A549 (cell line): ENCODE results near the gene CMIP. TPM values are rescaled to one million over a fixed set of nuclear protein-coding genes. Genes with fewer than 3 reads are reported as not detected.

Source experiments
- ATAC-seq, 2 experiments: fragments of 200-7000 bp in 1 of 2; fragments of >200 bp in 1 of 2; cut with Nextera tagmentation in 1 of 2; cut with Tn5 transposase in 1 of 2; 3 replicates each; pipeline versions ENCODE4 v1.8.0 to v1.9.1; 2018 to 2020; ENCODE audit warnings: mild to moderate bottlenecking in 1 of 2, moderate library complexity in 1 of 2
- CTCF ChIA-PET: fragments of 300-600 bp; sonication (Branson Sonifier 250); formaldehyde crosslinking; extraction: SDS; loops from one replicate; lab custom pipeline; 2021; ENCODE audit warnings: antibody characterized with exemption, inconsistent platforms; lab: Yijun Ruan, JAX
- POLR2A ChIA-PET: fragments of 350-600 bp; formaldehyde crosslinking; extraction: SDS; loops from one replicate; lab custom pipeline; 2021; ENCODE audit warnings: antibody characterized with exemption, inconsistent platforms; lab: Yijun Ruan, JAX
- DNase-seq, 2 experiments: peaks; one replicate each; pipeline versions ENCODE4 v3.0.0 to v3.0.0-alpha.2; 2011 to 2016; ENCODE audit warnings: low read depth in 1 of 2, low spot score in 1 of 2
- FAIRE-seq: peaks from 2 replicates; lab custom pipeline; 2011; peaks lifted over from hg19 to GRCh38; lab: Jason Lieb, UNC
- H3K27ac ChIP-seq, 2 experiments: fragments of >200 bp; sonication (Bioruptor Twin); formaldehyde crosslinking; 3 replicates each; pipeline ENCODE4 v1.5.1; 2016 to 2017
- H3K4me1 ChIP-seq: fragments of >200 bp; sonication (Bioruptor Twin); formaldehyde crosslinking; 3 replicates; pipeline ENCODE4 v1.6.1; 2016
- H3K4me2 ChIP-seq: fragments of >200 bp; sonication (Bioruptor Twin); formaldehyde crosslinking; 3 replicates; pipeline ENCODE4 v1.6.1; 2016
- H3K4me3 ChIP-seq: fragments of >200 bp; sonication (Bioruptor Twin); formaldehyde crosslinking; 3 replicates; pipeline ENCODE4 v1.5.1; 2016
- H3K9me3 ChIP-seq: fragments of >200 bp; sonication (Bioruptor Twin); formaldehyde crosslinking; 3 replicates; pipeline ENCODE4 v1.6.1; 2016
- BHLHE40 ChIP-seq: IDR thresholded peaks from 2 replicates; pipeline ENCODE4 v1.6.1; 2012; ENCODE audit warnings: low read depth, low read length, inconsistent platforms
- EHMT2 ChIP-seq: fragments of 200-600 bp; sonication (generic); IDR thresholded peaks from 2 replicates; pipeline ENCODE4 v1.6.1; 2016; ENCODE audit warnings: antibody characterized with exemption, low read depth, mild to moderate bottlenecking, moderate library complexity
- ESRRA ChIP-seq: fragments of 150-350 bp; IDR thresholded peaks from 2 replicates; pipeline ENCODE4 v1.6.1; 2014; ENCODE audit warnings: mild to moderate bottlenecking, low read length, borderline replicate concordance
- FOSB ChIP-seq: fragments of 250-450 bp; sonication (Bioruptor Pico); IDR thresholded peaks from 2 replicates; pipeline ENCODE4 v1.5.0; 2020; ENCODE audit warnings: mild to moderate bottlenecking, moderate library complexity
- FOSL2 ChIP-seq, 2 experiments: fragments of 450-650 bp in 1 of 2; fragments of >200 bp in 1 of 2; sonication (Bioruptor Twin) in 1 of 2; formaldehyde crosslinking; IDR thresholded peaks; 2 replicates each; pipeline versions ENCODE4 v1.5.0 to v1.6.1; 2016 to 2020; ENCODE audit warnings: mild to moderate bottlenecking in 1 of 2, moderate library complexity in 1 of 2
- FOXS1 ChIP-seq: fragments of 250-450 bp; sonication (Bioruptor Pico); IDR thresholded peaks from 2 replicates; pipeline ENCODE4 v1.5.0; 2020; ENCODE audit warnings: mild to moderate bottlenecking, moderate library complexity
- GATA3 ChIP-seq: IDR thresholded peaks from 2 replicates; pipeline ENCODE4 v1.6.1; 2012; ENCODE audit warnings: borderline replicate concordance
- HDAC2 ChIP-seq: fragments of 200-600 bp; sonication (generic); IDR thresholded peaks from 2 replicates; pipeline ENCODE4 v1.6.1; 2016
- HEYL ChIP-seq: fragments of 250-450 bp; sonication (Bioruptor Pico); IDR thresholded peaks from 2 replicates; pipeline ENCODE4 v1.8.0; 2021; ENCODE audit warnings: mild to moderate bottlenecking, moderate library complexity
- HOXB13 ChIP-seq: fragments of 250-450 bp; sonication (Bioruptor Pico); IDR thresholded peaks from 2 replicates; pipeline ENCODE4 v1.5.0; 2020; ENCODE audit warnings: low read depth, mild to moderate bottlenecking, moderate library complexity
- JUNB ChIP-seq: fragments of >200 bp; sonication (Bioruptor Twin); formaldehyde crosslinking; IDR thresholded peaks from 2 replicates; pipeline ENCODE4 v1.6.1; 2016
- MAFK ChIP-seq: fragments of 450-650 bp; IDR thresholded peaks from 2 replicates; pipeline ENCODE4 v1.6.1; 2014; ENCODE audit not compliant: partially characterized antibody
- MAZ ChIP-seq: fragments of 150-350 bp; IDR thresholded peaks from 2 replicates; pipeline ENCODE4 v1.6.1; 2014; ENCODE audit warnings: antibody characterized with exemption, low read depth, low read length, borderline replicate concordance
- MYC ChIP-seq: IDR thresholded peaks from 2 replicates; pipeline ENCODE4 v1.6.1; 2012; ENCODE audit warnings: mild to moderate bottlenecking, inconsistent platforms, low read length, improper control_type of control experiment, borderline replicate concordance
- NPAS2 ChIP-seq: fragments of 250-450 bp; sonication (Bioruptor Pico); IDR thresholded peaks from 2 replicates; pipeline ENCODE4 v1.8.0; 2022; ENCODE audit warnings: mild to moderate bottlenecking, moderate library complexity, borderline replicate concordance
- PHF8 ChIP-seq: fragments of 200-600 bp; sonication (generic); IDR thresholded peaks from 2 replicates; pipeline ENCODE4 v1.6.1; 2016; ENCODE audit warnings: low read depth, mild to moderate bottlenecking, antibody characterized with exemption, moderate library complexity, borderline replicate concordance
- POLR2A ChIP-seq: IDR thresholded peaks from 2 replicates; pipeline ENCODE4 v1.6.1; 2012; ENCODE audit warnings: mild to moderate bottlenecking, low read length
- POLR2AphosphoS2 ChIP-seq: conservative IDR thresholded peaks from 2 replicates; pipeline ENCODE4 v1.6.1; 2012; ENCODE audit warnings: low read length, improper control_type of control experiment, inconsistent platforms
- SMC3 ChIP-seq: fragments of >200 bp; sonication (Bioruptor Twin); formaldehyde crosslinking; IDR thresholded peaks from 3 replicates; pipeline ENCODE4 v1.6.1; 2018; ENCODE audit warnings: inconsistent platforms
- SREBF2 ChIP-seq: fragments of 450-650 bp; IDR thresholded peaks from 2 replicates; pipeline ENCODE4 v1.6.1; 2014; ENCODE audit warnings: mild to moderate bottlenecking, moderate library complexity
- TFCP2L1 ChIP-seq: fragments of 250-450 bp; sonication (Bioruptor Pico); IDR thresholded peaks from 2 replicates; pipeline ENCODE4 v1.5.0; 2021; ENCODE audit warnings: mild to moderate bottlenecking
- TP53 ChIP-seq: fragments of 250-450 bp; sonication (Bioruptor Pico); IDR thresholded peaks from 2 replicates; pipeline ENCODE4 v1.5.0; 2021; ENCODE audit warnings: mild to moderate bottlenecking, moderate library complexity
- ZC3H11A ChIP-seq: fragments of 450-650 bp; IDR thresholded peaks from 2 replicates; pipeline ENCODE4 v1.6.1; 2014; ENCODE audit warnings: antibody characterized with exemption, mild to moderate bottlenecking
- ZFP36 ChIP-seq: fragments of 450-650 bp; IDR thresholded peaks from 2 replicates; pipeline ENCODE4 v1.6.1; 2014; ENCODE audit warnings: borderline replicate concordance; ENCODE audit not compliant: partially characterized antibody
- WGBS: methylation state at CpG from one replicate; pipeline ENCODE4 v1.1.6; 2017; ENCODE audit errors: missing lambda C conversion rate; 5-methylcytosine and 5-hydroxymethylcytosine counted together
- polyA plus RNA-seq, 4 experiments: library from polyadenylated mRNA; depleted of rRNA in 3 of 4; stranded (reverse); fragments of >200 nt; fragmentation: RNase III in 1 of 4; extraction: RNeasy Plus Mini Kit Qiagen cat#74134 plus additional on column Dnase treatment in 1 of 4; gene quantifications; 2 replicates in 3 of 4; 3 replicates in 1 of 4; pipeline ENCODE4 v1.2.3, GENCODE V29; 2011 to 2017
- TF ChIP-seq, protein P1 (sequence below): fragments of >200 bp; sonication (Bioruptor Twin); formaldehyde crosslinking; IDR thresholded peaks from 3 replicates; pipeline ENCODE4 v1.5.1; 2016
- TF ChIP-seq, protein P2 (sequence below): fragments of >200 bp; sonication (Bioruptor Twin); formaldehyde crosslinking; IDR thresholded peaks from 3 replicates; pipeline ENCODE4 v1.6.1; 2016
- TF ChIP-seq, protein P3 (sequence below): IDR thresholded peaks from 2 replicates; pipeline ENCODE4 v1.6.1; 2012
- TF ChIP-seq, protein P4 (sequence below): fragments of 250-450 bp; sonication (Bioruptor Pico); IDR thresholded peaks from 2 replicates; pipeline ENCODE4 v1.5.0; 2021; ENCODE audit warnings: mild to moderate bottlenecking, moderate library complexity, borderline replicate concordance
- TF ChIP-seq, protein P5 (sequence below): fragments of 250-450 bp; sonication (Bioruptor Pico); IDR thresholded peaks from 2 replicates; pipeline ENCODE4 v1.5.0; 2020; ENCODE audit warnings: low read depth, mild to moderate bottlenecking, moderate library complexity

The CMIP gene
- polyA plus RNA-seq, 2 of the 4 experiments (the other 2 are of a cell fraction) = 21.6 to 125 TPM

DNA sequence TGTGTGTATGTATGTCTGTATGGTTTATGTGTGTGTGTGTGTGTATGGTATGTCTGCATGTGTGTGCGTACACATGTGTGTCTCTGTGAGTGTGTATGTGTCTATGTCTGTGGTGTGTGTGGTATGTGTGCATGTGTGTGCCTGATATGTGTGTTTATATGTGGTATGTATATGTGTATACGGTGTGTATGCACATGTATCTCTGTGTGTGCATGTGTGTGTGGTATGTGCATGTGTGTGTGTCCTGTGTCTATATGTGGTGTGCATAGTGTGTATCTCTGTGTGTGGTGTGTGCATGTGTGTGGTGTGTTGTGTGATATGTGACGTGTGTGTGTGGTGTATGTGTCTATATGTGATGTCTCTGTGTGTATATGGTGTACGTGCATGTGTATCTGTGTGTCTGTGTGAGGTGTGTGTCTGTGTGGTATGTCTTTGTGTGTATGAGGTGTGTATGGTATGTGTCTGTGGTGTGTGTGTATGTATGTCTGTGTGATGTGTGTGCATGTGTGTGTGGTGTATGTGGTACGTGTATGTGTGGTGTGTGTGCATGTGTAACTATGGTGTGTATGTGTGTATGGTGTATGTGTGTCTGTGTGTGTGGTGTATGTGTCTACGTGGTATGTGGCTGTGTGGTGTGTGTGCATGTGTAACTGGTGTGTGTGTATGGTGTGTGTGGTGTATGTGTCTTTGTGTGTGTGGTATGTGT lies 170.2 kb downstream of the CMIP start:
- Histone ChIP-seq H3K4me1 (peaks cover 11% of the 10 kb centered on the region), H3K9me3 (no peaks in the 10 kb centered on the region), H3K27ac (no peak overlapping the region), H3K4me2 (no peak overlapping the region), H3K4me3 (no peak overlapping the region)
- ChIA-PET POLR2A (no interaction called here), CTCF (no interaction called here)
- TF ChIP-seq FOXS1 (CRISPR knock-in tag) (no peak), POLR2AphosphoS2 (peak; percentile 47; the same call in 1 of the 2 replicates), ESRRA (no peak), ZFP36 (no peak), PHF8 (no peak), HDAC2 (no peak), NPAS2 (CRISPR knock-in tag) (no peak), FOSB (CRISPR knock-in tag) (no peak)
- FAIRE-seq (no peak), ATAC-seq (no peak), DNase-seq (no peak)
- WGBS = 90% methylated on average over 6 of the region's 6 CpGs

DNA sequence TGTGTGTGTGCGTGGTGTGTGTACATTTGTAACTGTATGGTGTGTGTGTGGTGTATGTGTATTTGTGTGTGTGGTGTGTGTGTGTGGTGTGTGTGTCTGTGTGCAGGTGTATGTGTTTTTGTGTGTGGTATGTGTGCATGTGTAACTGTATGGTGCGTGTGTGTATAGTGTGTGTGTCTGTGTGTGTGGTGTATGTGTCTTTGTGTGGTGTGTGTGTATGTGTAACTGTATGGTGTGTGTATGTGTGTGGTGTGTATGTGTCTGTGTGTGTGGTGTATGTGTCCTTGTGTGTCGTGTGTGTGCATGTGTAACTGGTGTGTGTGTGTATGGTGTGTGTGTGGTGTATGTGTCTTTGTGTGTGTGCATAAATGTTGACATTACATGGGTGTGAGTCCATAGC lies 170.8 kb downstream of the CMIP start:
- no peak for ATAC-seq
- POLR2A ChIA-PET = no interaction called here
- H3K4me3 ChIP-seq = no peak overlapping the region
- no peak for DNase-seq
- 96% methylated on average over 3 of the region's 3 CpGs for WGBS
- TF ChIP-seq, protein P1, sequence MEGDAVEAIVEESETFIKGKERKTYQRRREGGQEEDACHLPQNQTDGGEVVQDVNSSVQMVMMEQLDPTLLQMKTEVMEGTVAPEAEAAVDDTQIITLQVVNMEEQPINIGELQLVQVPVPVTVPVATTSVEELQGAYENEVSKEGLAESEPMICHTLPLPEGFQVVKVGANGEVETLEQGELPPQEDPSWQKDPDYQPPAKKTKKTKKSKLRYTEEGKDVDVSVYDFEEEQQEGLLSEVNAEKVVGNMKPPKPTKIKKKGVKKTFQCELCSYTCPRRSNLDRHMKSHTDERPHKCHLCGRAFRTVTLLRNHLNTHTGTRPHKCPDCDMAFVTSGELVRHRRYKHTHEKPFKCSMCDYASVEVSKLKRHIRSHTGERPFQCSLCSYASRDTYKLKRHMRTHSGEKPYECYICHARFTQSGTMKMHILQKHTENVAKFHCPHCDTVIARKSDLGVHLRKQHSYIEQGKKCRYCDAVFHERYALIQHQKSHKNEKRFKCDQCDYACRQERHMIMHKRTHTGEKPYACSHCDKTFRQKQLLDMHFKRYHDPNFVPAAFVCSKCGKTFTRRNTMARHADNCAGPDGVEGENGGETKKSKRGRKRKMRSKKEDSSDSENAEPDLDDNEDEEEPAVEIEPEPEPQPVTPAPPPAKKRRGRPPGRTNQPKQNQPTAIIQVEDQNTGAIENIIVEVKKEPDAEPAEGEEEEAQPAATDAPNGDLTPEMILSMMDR = no peak
- no peak for TF ChIP-seq NPAS2 (CRISPR knock-in tag)
- no peak for TF ChIP-seq TFCP2L1
- TF ChIP-seq JUNB = no peak
- TF ChIP-seq EHMT2 = no peak
- TF ChIP-seq MYC = no peak
- TF ChIP-seq GATA3 = no peak
- no peak for TF ChIP-seq ZC3H11A
- TF ChIP-seq TP53 (CRISPR knock-in tag) = no peak
- TF ChIP-seq ESRRA = no peak
- no peak for TF ChIP-seq HOXB13 (CRISPR knock-in tag)
- TF ChIP-seq FOSL2 (IDR thresholded peaks at IDR 0.05) = no peak
- TF ChIP-seq FOSL2 (CRISPR knock-in tag; IDR thresholded peaks at IDR 0.05) = no peak
- TF ChIP-seq SMC3 = no peak
- no peak for TF ChIP-seq POLR2A
- TF ChIP-seq, protein P2, sequence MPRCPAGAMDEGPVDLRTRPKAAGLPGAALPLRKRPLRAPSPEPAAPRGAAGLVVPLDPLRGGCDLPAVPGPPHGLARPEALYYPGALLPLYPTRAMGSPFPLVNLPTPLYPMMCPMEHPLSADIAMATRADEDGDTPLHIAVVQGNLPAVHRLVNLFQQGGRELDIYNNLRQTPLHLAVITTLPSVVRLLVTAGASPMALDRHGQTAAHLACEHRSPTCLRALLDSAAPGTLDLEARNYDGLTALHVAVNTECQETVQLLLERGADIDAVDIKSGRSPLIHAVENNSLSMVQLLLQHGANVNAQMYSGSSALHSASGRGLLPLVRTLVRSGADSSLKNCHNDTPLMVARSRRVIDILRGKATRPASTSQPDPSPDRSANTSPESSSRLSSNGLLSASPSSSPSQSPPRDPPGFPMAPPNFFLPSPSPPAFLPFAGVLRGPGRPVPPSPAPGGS = no peak
- TF ChIP-seq, all 56 proteins: peak for 0
- no peak overlapping the region for H3K27ac ChIP-seq
- peaks cover 5% of the 10 kb centered on the region for H3K4me1 ChIP-seq
- FAIRE-seq = no peak
- CTCF ChIA-PET = no interaction called here
- no peak overlapping the region for H3K4me2 ChIP-seq
- H3K9me3 ChIP-seq = no peaks in the 10 kb centered on the region

DNA sequence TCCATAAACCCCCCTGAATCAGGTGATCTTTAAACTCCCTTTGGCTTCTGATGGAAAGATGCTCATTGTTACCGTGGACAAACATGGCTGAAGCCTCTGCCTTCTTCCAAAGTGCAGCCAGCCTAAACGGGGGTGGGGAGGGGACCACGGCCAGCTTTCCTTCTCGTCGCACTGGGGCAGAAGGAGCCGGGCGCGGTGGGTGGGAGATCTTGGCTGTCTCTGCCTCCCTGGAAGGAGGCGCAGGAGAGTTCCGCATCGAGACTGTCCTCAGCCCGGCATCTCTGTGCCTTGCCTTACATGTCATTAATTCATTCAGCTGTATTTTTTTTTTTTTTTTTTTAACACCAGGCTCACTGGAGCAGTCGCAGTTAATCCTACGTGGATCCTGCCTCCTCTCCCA lies 171.2 kb downstream of the CMIP start:
- Histone ChIP-seq H3K9me3 (no peaks in the 10 kb centered on the region), H3K27ac (no peak overlapping the region), H3K4me3 (no peak overlapping the region), H3K4me1 (peaks cover 1% of the 10 kb centered on the region; the same call in 2 of the 3 replicates), H3K4me2 (no peak overlapping the region)
- POLR2A ChIA-PET = no interaction called here
- TF ChIP-seq, protein P3, sequence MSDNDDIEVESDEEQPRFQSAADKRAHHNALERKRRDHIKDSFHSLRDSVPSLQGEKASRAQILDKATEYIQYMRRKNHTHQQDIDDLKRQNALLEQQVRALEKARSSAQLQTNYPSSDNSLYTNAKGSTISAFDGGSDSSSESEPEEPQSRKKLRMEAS = no peak
- no peak for TF ChIP-seq TFCP2L1
- TF ChIP-seq HEYL (CRISPR knock-in tag) = no peak
- TF ChIP-seq, protein P4, sequence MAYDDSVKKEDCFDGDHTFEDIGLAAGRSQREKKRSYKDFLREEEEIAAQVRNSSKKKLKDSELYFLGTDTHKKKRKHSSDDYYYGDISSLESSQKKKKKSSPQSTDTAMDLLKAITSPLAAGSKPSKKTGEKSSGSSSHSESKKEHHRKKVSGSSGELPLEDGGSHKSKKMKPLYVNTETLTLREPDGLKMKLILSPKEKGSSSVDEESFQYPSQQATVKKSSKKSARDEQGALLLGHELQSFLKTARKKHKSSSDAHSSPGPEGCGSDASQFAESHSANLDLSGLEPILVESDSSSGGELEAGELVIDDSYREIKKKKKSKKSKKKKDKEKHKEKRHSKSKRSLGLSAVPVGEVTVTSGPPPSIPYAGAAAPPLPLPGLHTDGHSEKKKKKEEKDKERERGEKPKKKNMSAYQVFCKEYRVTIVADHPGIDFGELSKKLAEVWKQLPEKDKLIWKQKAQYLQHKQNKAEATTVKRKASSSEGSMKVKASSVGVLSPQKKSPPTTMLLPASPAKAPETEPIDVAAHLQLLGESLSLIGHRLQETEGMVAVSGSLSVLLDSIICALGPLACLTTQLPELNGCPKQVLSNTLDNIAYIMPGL = no peak
- no peak for TF ChIP-seq BHLHE40
- TF ChIP-seq, protein P5, sequence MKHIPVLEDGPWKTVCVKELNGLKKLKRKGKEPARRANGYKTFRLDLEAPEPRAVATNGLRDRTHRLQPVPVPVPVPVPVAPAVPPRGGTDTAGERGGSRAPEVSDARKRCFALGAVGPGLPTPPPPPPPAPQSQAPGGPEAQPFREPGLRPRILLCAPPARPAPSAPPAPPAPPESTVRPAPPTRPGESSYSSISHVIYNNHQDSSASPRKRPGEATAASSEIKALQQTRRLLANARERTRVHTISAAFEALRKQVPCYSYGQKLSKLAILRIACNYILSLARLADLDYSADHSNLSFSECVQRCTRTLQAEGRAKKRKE = no peak
- no peak for TF ChIP-seq SREBF2
- no peak for TF ChIP-seq MAZ
- TF ChIP-seq JUNB = no peak
- TF ChIP-seq SMC3 = no peak
- no peak for TF ChIP-seq HDAC2
- no peak for TF ChIP-seq MAFK
- no peak for ATAC-seq
- DNase-seq = no peak
- FAIRE-seq = no peak
- CTCF ChIA-PET = interaction anchor here (1.6 kb wide), 1 partner anchor 81 kb away, joined by 6 read pairs; no protein-coding TSS in a partner anchor
- 91% methylated on average over 14 of the region's 14 CpGs for WGBS
